GM12891 (cell line): ENCODE data around the gene RAI2.

Experiments
- POLR2A ChIP-seq: IDR thresholded peaks from 2 replicates; pipeline ENCODE4 v1.6.1; 2011; ENCODE audit warnings: low read depth, low read length, control low read depth
- POLR2AphosphoS5 ChIP-seq: IDR thresholded peaks from 2 replicates; pipeline ENCODE4 v1.6.1; 2011; ENCODE audit warnings: low read depth, low read length, control low read depth

GRCh38 chrX:17809984-17810383 is 51.1 kb downstream of the RAI2 start:
- TF ChIP-seq POLR2A (no peak), POLR2AphosphoS5 (no peak)
